Fibroblast of skin of right biceps (primary cell): ENCODE measurements around the gene KLK13.

Experiments used
- DNase-seq: peaks from one replicate; pipeline ENCODE4 v3.0.0-alpha.2; 2013

The KLK13 gene

DNA sequence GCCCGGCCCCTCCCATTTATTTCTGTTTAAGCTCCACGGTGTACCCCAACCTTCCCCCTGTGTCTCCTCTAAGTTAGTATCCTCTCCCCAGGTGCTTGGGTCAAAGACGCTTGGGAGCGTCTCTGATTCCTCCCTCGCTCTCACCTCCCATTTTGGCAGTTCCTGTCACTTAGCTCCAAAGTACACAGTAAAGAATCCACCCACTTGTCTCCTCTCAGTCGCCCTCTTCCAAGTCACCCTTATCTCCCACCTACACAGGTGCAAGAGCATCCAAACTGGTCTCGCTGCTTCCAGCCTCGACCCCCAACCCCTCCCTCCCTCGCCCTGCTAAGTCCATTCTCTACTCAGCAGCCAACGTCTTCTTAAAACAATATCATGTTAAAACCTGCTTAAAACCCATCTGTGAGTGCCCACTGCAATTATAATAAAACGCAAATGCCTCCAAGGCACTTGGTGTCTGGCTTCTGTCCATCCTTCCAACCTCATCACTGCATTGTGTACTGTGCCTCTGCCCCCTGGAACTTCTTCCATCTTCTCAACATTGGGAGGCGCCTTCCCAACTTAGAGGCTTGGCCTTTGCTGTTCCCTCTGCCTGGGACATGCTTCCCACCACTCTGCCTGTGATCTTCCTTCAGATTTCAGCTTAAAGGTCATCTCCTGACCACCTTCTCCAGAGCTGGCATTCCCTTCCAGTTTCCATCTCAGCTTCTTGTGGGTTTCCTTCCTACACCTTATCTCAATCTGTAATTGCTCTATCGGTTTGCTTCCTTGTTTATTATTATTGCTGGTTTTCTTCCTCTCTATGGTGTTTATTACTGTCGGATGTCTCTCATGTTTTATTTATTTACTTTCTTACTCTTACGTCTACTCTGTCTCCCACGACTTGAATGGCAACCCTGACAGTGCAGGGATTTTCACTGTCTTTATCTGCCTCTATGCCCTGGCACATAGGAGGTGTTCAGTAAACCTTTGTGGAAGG lies 27.3 kb upstream of the KLK13 start:
- no peak for DNase-seq

DNA sequence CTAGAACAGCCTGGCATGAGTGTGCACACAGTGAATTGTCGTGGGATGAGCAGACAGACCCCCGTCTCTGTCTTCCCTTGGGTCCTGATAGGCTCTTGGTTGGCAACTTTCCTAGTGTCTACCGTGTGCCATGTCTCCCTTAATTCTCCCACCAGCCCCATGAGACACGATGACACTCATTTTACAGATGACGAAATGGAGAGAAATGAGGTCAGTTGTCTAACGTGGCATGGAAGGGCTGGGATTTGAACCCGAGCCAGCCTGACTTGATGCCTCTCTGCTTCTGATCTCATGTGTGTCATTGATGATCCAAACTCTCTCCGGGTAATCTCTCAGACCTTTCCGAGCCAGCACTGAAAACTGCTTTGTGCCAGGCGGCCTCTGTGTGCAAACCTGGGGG lies 26.2 kb upstream of the KLK13 start:
- DNase-seq = no peak

DNA sequence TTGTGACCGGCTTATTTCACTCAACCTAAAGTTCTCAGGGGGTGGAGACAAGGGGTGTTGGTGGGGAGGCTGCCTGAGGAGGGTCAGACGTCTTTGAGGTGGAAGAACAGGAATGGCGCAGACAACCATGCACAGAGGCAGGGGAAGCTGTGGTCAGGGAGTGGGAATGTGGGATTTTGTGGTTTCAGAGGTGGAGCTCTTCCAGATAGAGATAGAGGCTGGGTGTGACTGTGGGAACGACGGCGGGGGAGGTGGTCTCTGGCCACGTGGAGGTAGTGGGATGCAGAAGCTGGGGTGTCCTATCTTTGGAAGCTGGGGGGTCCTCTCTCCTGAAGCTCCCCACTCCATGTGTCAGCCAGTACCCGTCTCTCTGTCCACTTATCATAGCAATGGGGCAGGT lies 25.6 kb upstream of the KLK13 start:
- DNase-seq = peak; percentile 5

DNA sequence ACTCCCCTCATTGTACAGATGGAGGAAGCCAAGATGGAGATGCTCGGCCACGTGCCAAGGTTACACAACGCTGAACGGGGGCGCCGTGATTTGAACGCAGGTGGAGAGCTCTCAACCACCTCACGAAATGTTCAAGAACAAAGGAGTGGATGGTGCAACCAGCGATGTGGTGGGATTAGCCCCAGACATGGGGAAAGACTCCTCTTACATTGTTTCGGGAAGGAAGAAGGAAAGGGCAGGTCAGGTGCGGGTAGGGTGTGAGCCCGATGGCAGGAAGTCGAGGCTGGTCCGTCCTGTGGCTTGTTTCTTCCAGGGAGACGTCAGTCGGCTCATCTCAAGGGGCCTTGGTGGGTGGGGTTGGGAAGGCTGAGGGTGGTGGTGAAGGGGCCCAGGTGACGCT lies 24.9 kb upstream of the KLK13 start:
- DNase-seq = no peak

DNA sequence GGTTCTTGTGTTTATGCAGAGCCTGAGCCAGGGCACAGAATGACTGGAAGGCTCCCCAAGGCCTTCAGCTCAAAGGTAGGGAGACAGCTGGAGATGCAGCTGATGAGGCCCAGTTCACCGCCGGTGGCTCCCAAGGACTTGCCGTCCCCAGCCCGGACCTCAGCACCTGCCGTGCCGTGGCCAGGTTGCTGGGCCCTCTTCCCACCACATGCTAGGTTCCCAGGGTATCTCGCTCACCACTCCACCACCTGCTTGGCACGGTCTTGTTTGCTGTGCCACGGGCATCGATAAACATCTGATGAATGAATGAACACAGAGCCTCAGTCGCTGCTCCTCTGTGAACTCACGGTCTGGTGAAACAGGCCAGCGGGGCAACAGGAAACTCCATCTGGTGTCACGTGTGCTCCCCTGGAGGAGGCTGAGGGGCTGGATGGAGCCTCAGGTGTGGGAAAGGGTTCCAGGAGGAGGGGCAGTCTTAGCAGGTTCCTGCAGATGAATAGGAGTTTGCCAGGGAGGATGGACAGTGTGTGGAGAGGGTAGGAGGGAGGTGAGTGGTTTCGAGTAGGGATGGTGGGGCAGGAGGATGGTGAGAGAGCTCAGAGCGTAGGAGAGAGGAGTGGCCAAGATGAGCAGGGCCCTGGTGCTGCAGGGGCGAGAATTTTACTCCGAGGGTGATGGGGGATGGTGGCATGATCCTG lies 21.4 kb upstream of the KLK13 start:
- no peak for DNase-seq

DNA sequence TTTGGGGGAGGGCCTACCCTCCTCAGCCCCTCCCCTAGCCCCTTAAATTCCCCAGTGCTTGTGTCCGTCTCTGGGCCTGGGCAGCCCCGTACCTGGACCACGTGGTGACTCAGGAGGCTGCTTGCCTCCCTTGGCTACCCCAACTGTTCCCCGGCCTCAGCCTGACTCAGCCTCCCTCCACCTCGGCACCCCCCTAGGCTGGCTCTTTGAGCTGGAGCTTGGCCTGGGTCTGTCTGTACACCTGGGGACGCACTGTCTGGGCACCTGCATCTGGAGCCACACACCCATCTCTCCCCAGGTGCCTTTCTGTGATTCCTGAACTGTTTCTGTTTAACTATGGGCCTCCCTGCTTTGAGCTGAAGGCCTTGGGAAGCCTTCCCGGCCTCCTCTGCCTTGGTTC lies 19.6 kb upstream of the KLK13 start:
- DNase-seq = no peak

DNA sequence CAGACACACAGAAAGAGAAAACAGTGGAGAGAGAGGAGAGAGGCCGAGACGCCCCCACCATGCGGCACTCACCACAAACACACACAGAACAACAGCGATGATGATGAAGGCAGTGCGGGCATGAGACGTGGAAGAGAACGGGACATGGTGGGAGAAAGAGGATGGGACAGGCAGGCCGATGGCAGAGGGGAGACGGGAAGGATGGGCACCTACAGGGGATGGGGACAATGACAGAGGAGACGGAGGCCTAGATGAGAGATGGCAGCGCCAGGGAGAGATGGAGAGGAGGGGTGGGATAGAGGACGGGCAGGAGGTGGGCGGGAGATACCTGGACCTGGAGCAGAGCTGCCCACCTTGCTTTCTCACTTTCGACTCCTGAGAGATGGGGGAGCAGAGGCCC lies 18.9 kb upstream of the KLK13 start:
- DNase-seq = no peak

DNA sequence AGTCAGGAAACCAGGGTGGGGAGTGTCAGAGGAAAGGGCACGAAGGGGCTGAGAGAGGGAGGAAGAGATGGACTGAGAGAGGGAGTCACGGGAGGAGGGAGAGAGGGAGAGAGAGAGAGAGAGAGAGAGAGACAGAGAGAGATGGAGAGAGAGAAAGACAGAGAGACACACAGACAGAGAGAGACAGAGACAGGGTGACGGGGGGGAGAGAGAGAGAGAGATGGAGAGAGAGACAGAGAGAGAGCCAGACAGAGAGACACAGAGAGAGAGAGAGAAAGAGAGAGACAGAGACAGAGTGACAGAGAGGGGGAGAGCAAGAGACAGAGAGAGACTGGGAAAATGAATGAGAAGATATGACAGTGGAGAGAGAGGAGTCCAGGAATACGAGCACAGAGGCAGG lies 18.3 kb upstream of the KLK13 start:
- DNase-seq = no peak

DNA sequence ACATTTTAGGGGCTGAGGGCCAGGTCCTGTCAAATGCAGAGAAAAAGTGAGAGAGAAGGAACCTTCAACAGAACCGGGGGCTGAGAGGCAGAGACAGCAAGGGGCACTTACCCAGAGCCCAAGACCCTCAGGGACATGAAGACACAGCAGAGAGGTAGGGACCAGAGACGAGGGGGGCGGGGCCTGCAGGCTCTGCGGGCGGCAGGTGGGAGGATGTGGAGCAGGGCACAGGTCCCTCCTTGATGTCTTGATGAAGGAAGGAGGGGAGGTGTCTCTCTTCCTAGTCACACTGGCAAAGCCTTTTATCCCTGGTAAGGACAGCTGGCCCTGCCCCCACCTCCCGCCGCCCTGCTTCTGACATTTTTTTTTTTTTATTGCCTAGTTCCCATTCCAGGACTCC lies 17.7 kb upstream of the KLK13 start, which contains the start of gene KLK14:
KLK14 (minus strand) TSS at position 277 of the 400 bp plus-strand sequence; CDS start at position 4, 273 bp downstream.
- no peak for DNase-seq

DNA sequence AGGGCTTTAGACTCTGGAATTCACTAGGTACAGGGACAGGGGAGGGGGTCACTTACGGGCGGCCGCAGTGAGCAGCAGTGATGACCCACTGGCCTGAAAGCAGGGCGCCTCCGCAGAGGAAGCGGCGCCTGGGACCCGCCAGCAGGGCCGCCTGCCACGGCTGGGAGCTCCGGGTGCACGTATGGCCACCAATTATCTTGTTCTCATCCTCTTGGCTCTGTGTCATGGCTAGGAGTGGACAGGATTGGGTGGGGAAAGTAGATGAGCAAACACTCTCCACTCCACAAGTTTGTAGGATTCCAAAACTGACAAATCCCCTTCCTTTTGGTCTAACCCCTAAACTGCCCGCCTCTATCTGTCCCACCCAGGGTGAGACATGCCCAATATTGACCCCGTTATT lies 16.6 kb upstream of the KLK13 start:
- DNase-seq = no peak

DNA sequence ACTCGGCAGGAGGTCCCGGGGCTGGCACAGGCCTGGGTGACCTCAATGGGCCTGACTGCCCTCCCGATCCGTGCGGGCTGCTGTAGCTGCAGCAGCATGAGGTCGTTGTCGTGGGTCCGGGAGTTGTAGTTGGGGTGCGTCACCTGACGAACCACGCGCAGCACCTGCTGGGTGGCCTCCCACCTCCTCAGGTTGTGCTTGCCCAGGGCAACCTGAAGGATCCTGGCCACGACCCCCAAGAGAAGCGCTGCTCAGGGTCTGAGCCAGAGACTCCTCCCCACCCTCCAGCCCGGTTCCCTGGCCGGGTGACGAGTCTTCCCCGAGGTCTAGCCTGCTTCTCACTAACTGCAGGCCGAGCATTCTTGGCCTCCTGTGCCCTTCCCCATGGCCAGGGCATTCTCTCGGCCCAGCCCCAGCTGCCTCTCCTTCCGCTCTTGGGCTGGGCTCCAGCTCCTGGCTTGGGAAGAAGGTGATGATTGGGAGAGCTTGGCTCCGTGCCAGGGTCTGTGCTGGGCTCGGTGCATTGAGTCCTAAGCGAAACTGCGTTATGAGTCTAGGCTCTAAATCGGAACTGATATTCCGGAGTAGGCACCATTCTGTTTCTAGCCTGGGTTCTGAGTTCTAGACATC lies 14.7 kb upstream of the KLK13 start:
- DNase-seq = no peak

DNA sequence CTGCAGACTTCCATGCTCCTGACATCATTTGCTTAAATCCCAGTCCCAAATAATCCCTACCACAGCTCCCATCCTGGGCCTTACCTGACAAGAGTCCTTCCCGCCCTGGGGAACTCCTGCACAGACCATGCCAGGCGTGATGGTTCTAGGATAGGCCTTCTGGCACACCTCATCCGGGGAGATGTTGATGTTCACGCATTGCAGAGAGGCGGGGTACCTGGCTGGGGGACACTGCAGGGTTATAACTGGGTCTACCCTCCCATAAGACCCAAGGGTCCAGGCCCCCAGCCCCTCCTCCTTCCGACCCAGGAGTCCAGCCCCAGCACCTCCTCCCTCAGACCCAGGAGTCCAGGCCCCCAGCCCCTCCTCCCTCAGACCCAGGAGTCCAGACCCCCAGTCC lies 13.8 kb upstream of the KLK13 start:
- no peak for DNase-seq

DNA sequence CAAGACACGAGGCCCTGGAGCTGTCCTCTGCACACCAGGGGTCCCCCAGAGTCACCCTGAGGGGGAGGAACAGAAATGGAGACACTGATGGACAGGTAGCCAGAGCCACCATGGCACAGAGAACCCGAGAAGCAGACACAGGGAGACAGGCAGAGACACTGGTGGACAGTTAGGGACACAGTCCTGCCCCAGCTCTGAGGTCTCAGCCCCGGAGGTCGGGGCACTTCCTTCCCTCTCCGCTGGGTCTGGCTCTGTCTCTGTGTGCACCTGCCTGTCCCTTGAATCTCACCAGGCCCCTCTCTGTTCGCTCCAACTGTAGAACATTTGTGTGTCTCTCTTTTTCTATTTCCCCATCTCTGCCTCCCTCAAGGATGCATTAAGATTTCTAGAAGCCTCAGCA lies 13.2 kb upstream of the KLK13 start:
- DNase-seq = no peak

DNA sequence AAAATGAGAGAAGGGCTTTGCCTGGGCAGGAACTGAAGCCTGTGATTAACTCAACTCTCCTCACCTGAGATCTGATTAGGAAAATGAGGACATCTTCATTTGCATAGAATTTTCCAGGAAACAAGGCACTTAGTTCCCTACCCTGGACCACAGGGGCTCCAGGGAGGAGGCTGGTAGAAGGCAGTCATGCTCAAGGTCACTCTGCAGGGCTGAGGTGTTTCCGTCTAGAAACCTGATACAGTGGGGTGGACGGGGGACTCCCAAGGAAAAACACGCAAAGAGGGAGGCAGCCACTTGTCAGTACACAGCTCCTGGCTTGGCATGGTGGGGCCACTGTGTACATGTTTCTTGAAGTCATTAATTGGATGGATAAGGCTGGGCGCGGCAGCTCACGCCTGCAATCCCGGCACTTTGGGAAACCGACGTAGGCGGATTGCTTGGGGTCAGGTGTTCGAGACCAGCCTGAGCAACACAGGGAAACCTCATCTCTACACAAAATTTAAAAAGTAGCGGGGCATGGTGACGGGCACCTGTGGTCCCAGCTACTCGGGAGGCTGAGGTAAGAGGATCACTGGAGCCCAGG lies 11.8 kb upstream of the KLK13 start:
- no peak for DNase-seq

DNA sequence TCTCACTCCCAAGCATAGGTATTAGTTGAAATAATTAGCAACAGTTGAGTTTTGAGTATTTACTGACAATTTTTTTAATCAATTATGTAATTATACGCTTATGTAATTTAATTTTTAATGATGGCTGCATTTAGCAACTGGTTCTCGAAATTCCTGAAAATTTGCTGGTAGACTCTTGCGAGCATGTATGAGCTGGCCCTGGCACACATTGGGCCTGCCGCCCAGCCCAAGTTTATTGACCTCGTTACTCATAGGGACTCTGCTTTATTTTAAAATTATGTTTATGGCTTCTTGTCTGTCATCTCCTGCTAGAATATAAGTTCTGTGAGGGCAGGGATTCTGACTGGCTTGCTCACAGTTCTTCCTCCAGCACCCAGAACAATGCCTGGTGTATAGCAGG lies 11.1 kb upstream of the KLK13 start:
- no peak for DNase-seq

DNA sequence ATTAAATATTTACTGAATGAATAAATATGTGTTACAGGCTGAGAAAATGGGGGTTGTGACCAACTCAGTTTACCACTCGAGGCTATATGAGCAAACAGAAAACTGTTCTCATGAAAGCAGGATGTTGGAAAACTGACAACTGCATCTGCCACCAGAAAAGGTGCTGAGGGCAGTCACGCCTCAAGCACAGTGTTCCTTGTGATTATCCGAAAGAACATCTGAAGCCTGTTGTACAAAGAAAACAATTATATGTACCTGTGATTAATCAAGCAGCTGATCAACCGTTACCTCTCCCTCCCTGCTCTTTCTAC lies 6.2 kb upstream of the KLK13 start:
- DNase-seq = no peak

DNA sequence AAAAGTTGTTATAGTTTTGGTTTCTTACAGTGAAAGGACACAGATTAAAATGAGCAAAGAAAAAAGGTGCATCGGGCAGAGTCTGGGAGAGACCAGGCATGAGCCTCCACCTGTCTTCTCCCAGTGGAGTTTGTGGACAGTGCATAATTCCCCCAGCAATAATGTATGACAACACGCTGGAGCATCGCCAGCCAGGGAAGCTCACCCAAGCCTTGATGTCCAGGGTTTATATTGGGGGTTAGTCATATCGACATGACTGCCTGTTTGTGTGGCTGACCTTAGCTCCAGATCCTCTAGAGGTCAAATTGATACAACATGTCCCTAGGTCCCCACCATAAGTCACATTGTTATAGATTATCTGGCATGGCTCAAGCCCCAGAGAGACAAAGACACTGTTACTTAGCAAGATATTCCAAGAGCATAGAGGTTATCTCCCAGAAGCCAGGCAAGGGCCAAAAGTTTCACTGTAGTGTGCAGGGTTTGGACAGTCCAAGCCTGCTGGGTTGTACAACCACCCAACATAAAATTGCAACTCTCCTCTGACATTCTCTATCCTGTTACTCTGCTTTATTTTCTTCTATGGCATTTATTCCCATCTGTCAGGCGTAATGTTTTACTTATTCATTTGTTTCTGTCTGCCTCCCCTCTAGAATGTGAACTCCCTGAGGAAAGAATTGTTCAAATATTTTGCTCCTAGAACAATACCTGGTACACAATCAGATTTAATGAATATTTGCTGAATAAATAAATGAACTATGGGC lies 5.6 kb upstream of the KLK13 start:
- no peak for DNase-seq

DNA sequence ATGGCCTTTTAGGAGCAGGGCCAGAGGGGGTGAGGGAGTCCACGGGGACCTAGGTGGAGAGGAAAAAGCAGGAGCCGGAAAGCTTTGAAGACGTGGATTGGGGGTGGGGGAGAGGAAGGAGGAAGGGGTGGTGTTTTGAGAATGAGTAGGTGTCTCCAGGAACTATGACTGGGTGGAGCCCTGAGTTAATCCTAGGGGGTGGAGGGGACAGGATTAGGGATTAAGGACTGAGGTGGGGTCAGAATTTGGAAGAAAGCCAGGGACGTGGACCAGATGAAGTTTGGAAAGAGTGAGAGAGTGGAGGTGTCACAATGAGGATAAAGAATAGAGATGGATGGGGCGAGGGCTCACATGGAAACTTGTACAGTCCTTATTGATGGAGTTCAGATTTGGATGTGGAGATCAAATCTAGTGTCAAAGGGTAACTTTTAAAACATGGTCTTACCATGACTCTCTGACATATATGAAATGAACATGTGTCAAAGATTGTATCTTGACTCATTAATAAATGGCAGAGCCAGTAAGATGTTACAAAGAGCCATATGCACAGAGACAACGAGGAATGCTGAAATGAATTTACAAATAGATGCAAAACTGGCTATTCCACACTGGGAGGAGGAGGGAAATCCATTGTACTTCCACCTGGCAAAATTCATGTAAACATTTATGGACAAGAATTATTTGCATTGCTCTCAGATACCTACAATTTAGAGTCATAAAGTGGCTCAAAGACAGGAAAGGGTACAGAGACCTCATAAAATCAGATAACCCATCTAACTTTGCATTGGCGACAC lies 1.7 kb upstream of the KLK13 start:
- DNase-seq = no peak

DNA sequence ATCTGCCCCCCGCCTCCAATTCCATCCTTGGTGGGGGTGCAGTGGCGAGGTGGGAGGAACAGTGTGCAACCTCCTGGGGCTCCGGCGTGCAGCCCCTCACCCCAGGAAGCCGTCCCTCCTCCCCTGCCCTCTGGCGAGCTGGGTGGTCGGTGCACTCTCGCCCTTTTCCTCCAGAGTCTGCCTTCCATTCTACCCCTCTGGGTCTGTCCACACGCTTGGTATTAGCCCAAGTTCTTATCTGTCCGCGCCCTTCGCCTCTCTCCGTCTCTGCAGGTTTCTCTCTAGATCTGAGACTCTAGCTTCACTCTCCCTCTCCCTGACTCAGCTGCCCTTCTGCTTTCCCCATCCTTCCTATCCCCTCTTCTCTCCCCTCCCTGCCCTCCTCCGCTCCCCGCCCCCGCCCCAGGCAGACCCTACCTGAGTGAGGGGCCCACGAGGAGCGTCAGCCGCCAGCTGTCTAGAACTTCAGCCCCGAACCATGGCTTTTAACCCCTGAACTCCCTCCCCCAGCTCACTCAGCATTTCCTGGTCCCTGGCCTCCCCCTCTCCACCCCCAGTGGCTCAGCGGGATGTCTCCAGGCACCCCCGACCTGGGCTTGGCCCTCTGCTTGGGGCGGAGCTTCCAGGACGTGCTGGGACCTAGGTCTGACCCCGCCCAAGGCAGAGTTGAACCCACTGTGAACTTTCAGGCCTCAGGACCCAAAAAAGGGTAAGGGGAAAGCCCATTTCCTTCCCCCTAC lies 499 bp upstream of the KLK13 start:
- no peak for DNase-seq

DNA sequence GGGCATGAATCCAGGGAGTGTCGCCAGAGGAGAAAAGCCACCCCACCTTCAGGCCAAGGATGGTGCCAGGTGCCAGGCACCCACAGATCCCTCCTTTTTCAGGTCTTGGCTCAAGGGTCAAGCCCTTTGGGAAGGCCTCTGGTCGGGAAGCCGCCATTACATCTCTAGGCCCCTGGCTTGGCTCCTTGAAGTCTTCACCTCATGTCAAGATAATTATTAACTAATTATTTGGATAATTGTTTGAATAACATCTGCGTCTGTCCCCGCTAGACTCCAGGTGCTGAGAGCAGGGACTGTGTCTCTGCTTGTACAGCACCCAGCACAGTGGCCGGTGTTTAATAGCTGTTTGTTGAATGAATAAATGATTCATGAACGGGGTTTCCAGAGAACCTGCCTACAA lies 1.2 kb downstream of the KLK13 start:
- no peak for DNase-seq

DNA sequence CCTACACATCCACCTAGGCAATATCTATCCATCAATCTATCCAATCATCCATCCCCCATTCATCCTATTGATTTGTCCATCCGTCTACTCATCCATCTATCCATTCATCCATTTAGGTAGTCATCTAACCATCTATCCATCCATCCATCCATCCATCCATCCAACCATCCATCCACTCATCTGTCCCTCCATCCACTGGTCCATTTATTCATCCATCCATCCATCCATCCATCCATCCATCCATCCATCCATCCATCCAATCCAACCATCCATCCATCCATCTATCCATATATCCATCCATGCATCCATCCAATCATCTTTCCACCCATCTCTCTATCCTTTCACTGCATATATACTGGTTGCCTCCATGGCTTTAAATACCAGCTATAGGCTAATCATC lies 3.9 kb downstream of the KLK13 start:
- no peak for DNase-seq
